ENCODE results near the gene RPRD1B. TPM values are rescaled to one million over a fixed set of nuclear protein-coding genes. Genes with fewer than 3 reads are reported as not detected.

RPRD1B gene
- total and polyA plus RNA-seq, 2 of the 13 experiments (the other 11 are each of a cell fraction or from before 2014, with no cell fraction given), result 31.1 to 41.5 TPM

- TF ChIP-seq FOXK1 (CRISPR knock-in tag; IDR thresholded peaks at IDR 0.05; ENCODE audit: borderline replicate concordance, low read depth) (peak; percentile 77; the same call in 1 of the 2 replicates), IKZF5 (CRISPR knock-in tag; IDR thresholded peaks at IDR 0.05) (no peak), PRPF4 (IDR thresholded peaks at IDR 0.05; ENCODE audit: low read depth, low read length, poor library complexity, severe bottlenecking) (no peak), ONECUT2 (CRISPR knock-in tag; IDR thresholded peaks at IDR 0.05) (peak; percentile 98)
Measured at GRCh38 chr20:38082894-38083293, 49.3 kb downstream of the RPRD1B start (continued).

GRCh38 chr20:38083338-38084048 is 49.9 kb downstream of the RPRD1B start:
- in situ Hi-C loops (cut with HindIII; ENCODE audit: extremely low pct_ligation_motif_present, low pct_unique_long_range_greater_than_20kb) (no loop called here), intact Hi-C loops (cut with micrococcal nuclease; ENCODE audit: unreplicated experiment) (no loop called here)
- H3K27ac ChIP-seq (ENCODE audit: extremely low read length, insufficient read depth, low read length), result peak overlapping the region; percentile 48
- 95% methylated on average over 12 of the region's 12 CpGs for WGBS (ENCODE audit: low lambda C conversion rate)
- H4K20me1 ChIP-seq (ENCODE audit: insufficient read depth, low read length), result no peaks in the 10 kb centered on the region
- H3K79me2 ChIP-seq (ENCODE audit: insufficient read depth, low read length), result peaks cover 45% of the 10 kb centered on the region
- TF ChIP-seq CENPT (CRISPR knock-in tag; IDR thresholded peaks at IDR 0.05; ENCODE audit: low read depth) (no peak), MEF2D (CRISPR knock-in tag; IDR thresholded peaks at IDR 0.05) (no peak), CREM (IDR thresholded peaks at IDR 0.05) (0 out of 2 replicates have a peak, but pooled peaks have one; percentile 9), CREM (CRISPR knock-in tag; IDR thresholded peaks at IDR 0.05) (no peak), FOXO4 (CRISPR knock-in tag; conservative IDR thresholded peaks at IDR 0.05) (0 out of 2 replicates have a peak, but pooled peaks have one; percentile 35), ZBTB38 (CRISPR knock-in tag; IDR thresholded peaks at IDR 0.05) (0 out of 2 replicates have a peak, but pooled peaks have one; percentile 10), SAFB2 (CRISPR knock-in tag; IDR thresholded peaks at IDR 0.05; ENCODE audit: borderline replicate concordance, low read depth) (no peak), NFIB (CRISPR knock-in tag; IDR thresholded peaks at IDR 0.05; ENCODE audit: borderline replicate concordance) (no peak), PHF21A (CRISPR knock-in tag; IDR thresholded peaks at IDR 0.05) (0 out of 2 replicates have a peak, but pooled peaks have one; percentile 1), CTCF (CRISPR knock-in tag; IDR thresholded peaks at IDR 0.05) (peak; percentile 20; the same call in 1 of the 2 replicates), ZNF350 (CRISPR knock-in tag; IDR thresholded peaks at IDR 0.05; ENCODE audit: borderline replicate concordance, low read depth) (0 out of 2 replicates have a peak, but pooled peaks have one; percentile 27), ZNF224 (CRISPR knock-in tag; IDR thresholded peaks at IDR 0.05) (no peak)
- no peak overlapping the region for H3K9ac ChIP-seq (ENCODE audit: insufficient read depth, low read depth, low read length)
- H3K4me3 ChIP-seq (replicated peaks in 1 of 3; ENCODE audit: insufficient read depth in 1 of 3, low read depth in 2 of 3, low read length in 3 of 3), result no peak overlapping the region
- 0 out of 2 replicates have a peak overlapping the region, but pooled peaks have one; percentile 6 for H3K4me2 ChIP-seq (ENCODE audit: low read depth, low read length)
- DNase-seq (ENCODE audit: low spot score) (no peak), ATAC-seq (0 out of 3 replicates have a peak, but pooled peaks have one; percentile 14), FAIRE-seq (no peak)
- H3K27me3 ChIP-seq (ENCODE audit: control insufficient read depth in 1 of 2, insufficient read depth in 2 of 2, low read length in 2 of 2), result no peaks in the 10 kb centered on the region
- no TSS peak for BruUV-seq (replicated peaks)
- ChIA-PET CTCF (ENCODE audit: low intra/inter-chr PET ratio, low total read pairs) (no interaction called here), POLR2A (interaction anchor here (1.1 to 2.8 kb wide), 9 partner anchors 10 to 352 kb away, joined by 3 to 23 read pairs (median 6); partner anchors contain the start of genes RPRD1B, SNHG17, TGM2 and TTI1)
- no peak overlapping the region for H2AFZ ChIP-seq (ENCODE audit: low read length)
- H3K4me1 ChIP-seq (ENCODE audit: insufficient read depth, low read length), result peaks cover 51% of the 10 kb centered on the region
- peaks cover 26 to 70% of the 10 kb centered on the region in 2 experiments for H3K36me3 ChIP-seq (replicated peaks in 1 of 2; ENCODE audit: control insufficient read depth in 1 of 2, insufficient read depth in 2 of 2, low read length in 2 of 2)
- H3K9me3 ChIP-seq (ENCODE audit: low read length), result no peaks in the 10 kb centered on the region
